HCT116 (cell line): Measurements from ENCODE around the gene PGGHG. TPM values are rescaled to one million over a fixed set of nuclear protein-coding genes. Genes with fewer than 3 reads are reported as not detected.

Experiments used
- ATAC-seq: fragments of 200-7000 bp; cut with Tn5 transposase; 2 replicates; pipeline ENCODE4 v1.9.1; 2020; ENCODE audit warnings: mild to moderate bottlenecking, moderate library complexity
- BruUV-seq: library from RNA; stranded (reverse); fragments of 400-500 nt; replicated peaks from 2 replicates; lab custom pipeline; 2021; lab: Mats Ljungman, UMichigan
- CTCF ChIA-PET: fragments of 300-600 bp; sonication (Branson Sonifier 250); formaldehyde crosslinking; loops from one replicate; lab custom pipeline; 2021; ENCODE audit warnings: antibody characterized with exemption; lab: Charles Lee
- POLR2A ChIA-PET: fragments of 300-600, 350-600 bp; sonication (Branson Sonifier 250); formaldehyde crosslinking; loops from one replicate; lab custom pipeline; 2021; ENCODE audit warnings: antibody characterized with exemption; lab: Charles Lee
- RAD21 ChIA-PET, 2 experiments: fragments of 300-600 bp; sonication (Branson Sonifier 250); formaldehyde crosslinking; loops; one replicate each; lab custom pipeline; 2023; ENCODE audit warnings: low total read pairs in 2 of 2; ENCODE audit not compliant: uncharacterized antibody in 2 of 2, unreplicated experiment in 2 of 2, low non-redundant PET in 1 of 2; lab: Charles Lee
- DNase-seq: peaks from one replicate; pipeline ENCODE4 v3.0.0-alpha.2; 2010; ENCODE audit warnings: low read depth, low spot score
- H2AFZ ChIP-seq: fragments of 200-600 bp; shearing (Covaris generic), sonication (generic); 2 replicates; pipeline ENCODE4 v1.6.1; 2017; ENCODE audit warnings: low read depth, mixed run types, mixed read lengths, antibody characterized with exemption, low read length; ENCODE audit not compliant: poor library complexity, severe bottlenecking
- H3K27ac ChIP-seq: 2 replicates; pipeline ENCODE4 v1.5.1; 2012; ENCODE audit warnings: low read depth, low read length
- H3K27me3 ChIP-seq: fragments of 200-600 bp; sonication (generic); 2 replicates; pipeline ENCODE4 v1.6.1; 2016; ENCODE audit warnings: mixed run types, low read length, mixed read lengths; ENCODE audit not compliant: insufficient read depth
- H3K36me3 ChIP-seq, 2 experiments: fragments of 200-500 bp in 1 of 2; fragments of 200-600 bp in 1 of 2; sonication (Bioruptor generic) in 1 of 2; sonication (generic) in 1 of 2; 2 replicates each; pipeline versions ENCODE4 v1.5.1 to v1.6.1; 2014 to 2016; ENCODE audit warnings: low read length in 2 of 2, inconsistent platforms in 1 of 2, mixed read lengths in 1 of 2, mixed run types in 1 of 2; ENCODE audit not compliant: insufficient read depth in 2 of 2, control insufficient read depth in 1 of 2
- H3K4me1 ChIP-seq, 2 experiments: fragments of 200-600 bp in 1 of 2; sonication (generic) in 1 of 2; 2 replicates each; pipeline versions ENCODE4 v1.5.1 to v1.6.1; 2012 to 2017; ENCODE audit warnings: low read length in 2 of 2, inconsistent platforms in 1 of 2, mild to moderate bottlenecking in 1 of 2, mixed read lengths in 1 of 2, mixed run types in 1 of 2, moderate library complexity in 1 of 2; ENCODE audit not compliant: insufficient read depth in 2 of 2, control insufficient read depth in 1 of 2
- H3K4me2 ChIP-seq: fragments of 200-600 bp; sonication (generic); 2 replicates; pipeline ENCODE4 v1.6.1; 2017; ENCODE audit warnings: mixed run types, low read length, mixed read lengths
- H3K4me3 ChIP-seq, 2 experiments: fragments of 200-600 bp in 1 of 2; sonication (generic) in 1 of 2; replicated peaks in 1 of 2; 2 replicates each; pipeline ENCODE4 v1.5.1; 2011 to 2016; ENCODE audit warnings: low read length in 2 of 2, control low read depth in 1 of 2, low read depth in 1 of 2, mild to moderate bottlenecking in 1 of 2, mixed read lengths in 1 of 2, mixed run types in 1 of 2
- H3K79me2 ChIP-seq: fragments of 200-600 bp; sonication (generic); 2 replicates; pipeline ENCODE4 v1.6.1; 2017; ENCODE audit warnings: mild to moderate bottlenecking, mixed run types, low read length, moderate library complexity, mixed read lengths; ENCODE audit not compliant: insufficient read depth
- H3K9ac ChIP-seq: fragments of 200-600 bp; sonication (generic); 2 replicates; pipeline ENCODE4 v1.6.1; 2016; ENCODE audit warnings: low read length, mixed read lengths
- H3K9me2 ChIP-seq: fragments of 200-600 bp; sonication (generic), shearing (Covaris generic); 2 replicates; pipeline ENCODE4 v1.6.1; 2017; ENCODE audit warnings: mixed run types, mild to moderate bottlenecking, moderate library complexity; ENCODE audit not compliant: insufficient read depth
- H3K9me3 ChIP-seq, 2 experiments: fragments of 200-500 bp in 1 of 2; fragments of 200-600 bp in 1 of 2; sonication (Bioruptor generic) in 1 of 2; sonication (generic) in 1 of 2; 2 replicates each; pipeline ENCODE4 v1.6.1; 2014 to 2017; ENCODE audit warnings: low read length in 2 of 2, mixed read lengths in 2 of 2, inconsistent platforms in 1 of 2, low read depth in 1 of 2, mild to moderate bottlenecking in 1 of 2, mixed run types in 1 of 2, moderate library complexity in 1 of 2; ENCODE audit not compliant: control insufficient read depth in 1 of 2, insufficient read depth in 1 of 2
- H4K20me1 ChIP-seq: fragments of 200-600 bp; sonication (generic), shearing (Covaris generic); 2 replicates; pipeline ENCODE4 v1.6.1; 2017; ENCODE audit warnings: mixed run types, mild to moderate bottlenecking, moderate library complexity; ENCODE audit not compliant: insufficient read depth
- ATF3 ChIP-seq: IDR thresholded peaks from 2 replicates; pipeline ENCODE4 v1.6.1; 2012
- CEBPB ChIP-seq: IDR thresholded peaks from 2 replicates; pipeline ENCODE4 v1.6.1; 2012; ENCODE audit warnings: low read depth
- EZH2phosphoT487 ChIP-seq: fragments of 200-600 bp; IDR thresholded peaks from 2 replicates; pipeline ENCODE4 v1.6.1; 2018; ENCODE audit warnings: antibody characterized with exemption, borderline replicate concordance
- FOSL1 ChIP-seq: IDR thresholded peaks from 2 replicates; pipeline ENCODE4 v1.6.1; 2012; ENCODE audit warnings: low read depth
- POLR2A ChIP-seq: IDR thresholded peaks from 2 replicates; pipeline ENCODE4 v1.7.0; 2011; ENCODE audit warnings: borderline replicate concordance; ENCODE audit not compliant: insufficient read depth, insufficient read length; ENCODE audit errors: extremely low read depth
- POLR2AphosphoS5 ChIP-seq: IDR thresholded peaks from 2 replicates; pipeline ENCODE4 v1.6.1; 2011; ENCODE audit warnings: mild to moderate bottlenecking, low read depth, low read length, moderate library complexity
- RAD21 ChIP-seq: IDR thresholded peaks from 2 replicates; pipeline ENCODE4 v1.6.1; 2012; ENCODE audit warnings: low read depth, mild to moderate bottlenecking
- REST ChIP-seq: IDR thresholded peaks from 2 replicates; pipeline ENCODE4 v1.6.1; 2012; ENCODE audit warnings: low read depth
- SIN3A ChIP-seq: IDR thresholded peaks from 2 replicates; pipeline ENCODE4 v1.6.1; 2012; ENCODE audit warnings: low read depth
- YY1 ChIP-seq: IDR thresholded peaks from 2 replicates; pipeline ENCODE4 v1.6.1; 2011; ENCODE audit warnings: low read length, low read depth, moderate library complexity, mild to moderate bottlenecking; ENCODE audit not compliant: insufficient replicate concordance; ENCODE audit errors: extremely low read depth
- ZBTB33 ChIP-seq: IDR thresholded peaks from 2 replicates; pipeline ENCODE4 v1.6.1; 2011; ENCODE audit warnings: mild to moderate bottlenecking, low read length, moderate library complexity; ENCODE audit not compliant: insufficient replicate concordance; ENCODE audit errors: extremely low read depth
- ZNF274 ChIP-seq: fragments of 200-500 bp; sonication (Bioruptor generic); IDR thresholded peaks from 2 replicates; pipeline ENCODE4 v1.6.1; 2014; ENCODE audit warnings: mild to moderate bottlenecking, low read depth, low read length, inconsistent platforms
- intact Hi-C: fragments of 100-400 bp; cut with micrococcal nuclease; formaldehyde crosslinking; loops from 2 replicates; pipeline ENCODE4 v1.10.0; 2022
- total RNA-seq: library from RNA; stranded (reverse); gene quantifications from one replicate; pipeline ENCODE4 v1.2.1, GENCODE V29; 2021; ENCODE audit not compliant: unreplicated experiment
- TF ChIP-seq, protein P1 (sequence below), 3 experiments: fragments of 200-600 bp in 1 of 3; sonication (generic) in 1 of 3; IDR thresholded peaks in 2 of 3; conservative IDR thresholded peaks in 1 of 3; 2 replicates each; pipeline ENCODE4 v1.5.1; 2012 to 2017; ENCODE audit warnings: low read depth in 2 of 3, low read length in 2 of 3, antibody characterized with exemption in 1 of 3, borderline replicate concordance in 1 of 3, control low read depth in 1 of 3, mild to moderate bottlenecking in 1 of 3, mixed read lengths in 1 of 3, mixed run types in 1 of 3, moderate library complexity in 1 of 3; ENCODE audit not compliant: insufficient read depth in 1 of 3

PGGHG gene
- total RNA-seq, 1 experiment from 2014 or later: 57.5 TPM

- peaks cover 0 to 5% of the 10 kb centered on the region in 2 experiments; a peak in 3 of 4 replicates for H3K36me3 ChIP-seq
- no peak overlapping the region for H3K4me3 ChIP-seq
- H3K79me2 ChIP-seq: no peaks in the 10 kb centered on the region
- intact Hi-C loops: no loop called here
- H3K9me3 ChIP-seq: no peaks in the 10 kb centered on the region
- no peak overlapping the region for H3K4me2 ChIP-seq
- DNase-seq (no peak), ATAC-seq (no peak)
- no peaks in the 10 kb centered on the region for H3K9me2 ChIP-seq
- peaks cover 0 to 3% of the 10 kb centered on the region in 2 experiments; a peak in 1 of 4 replicates for H3K4me1 ChIP-seq
- no peak overlapping the region for H2AFZ ChIP-seq
- H3K9ac ChIP-seq: no peak overlapping the region
- BruUV-seq: no TSS peak
- RAD21 ChIA-PET: no interaction called here
- no peak overlapping the region for H3K27ac ChIP-seq
- H3K27me3 ChIP-seq: no peaks in the 10 kb centered on the region
- H4K20me1 ChIP-seq: no peaks in the 10 kb centered on the region
- TF ChIP-seq FOSL1: no peak
- no peak for TF ChIP-seq ZNF274
- TF ChIP-seq RAD21: no peak
- TF ChIP-seq REST: no peak
- TF ChIP-seq CEBPB: no peak
- TF ChIP-seq ATF3: no peak
- TF ChIP-seq YY1: no peak
- no peak for TF ChIP-seq POLR2AphosphoS5
- TF ChIP-seq, protein P1, sequence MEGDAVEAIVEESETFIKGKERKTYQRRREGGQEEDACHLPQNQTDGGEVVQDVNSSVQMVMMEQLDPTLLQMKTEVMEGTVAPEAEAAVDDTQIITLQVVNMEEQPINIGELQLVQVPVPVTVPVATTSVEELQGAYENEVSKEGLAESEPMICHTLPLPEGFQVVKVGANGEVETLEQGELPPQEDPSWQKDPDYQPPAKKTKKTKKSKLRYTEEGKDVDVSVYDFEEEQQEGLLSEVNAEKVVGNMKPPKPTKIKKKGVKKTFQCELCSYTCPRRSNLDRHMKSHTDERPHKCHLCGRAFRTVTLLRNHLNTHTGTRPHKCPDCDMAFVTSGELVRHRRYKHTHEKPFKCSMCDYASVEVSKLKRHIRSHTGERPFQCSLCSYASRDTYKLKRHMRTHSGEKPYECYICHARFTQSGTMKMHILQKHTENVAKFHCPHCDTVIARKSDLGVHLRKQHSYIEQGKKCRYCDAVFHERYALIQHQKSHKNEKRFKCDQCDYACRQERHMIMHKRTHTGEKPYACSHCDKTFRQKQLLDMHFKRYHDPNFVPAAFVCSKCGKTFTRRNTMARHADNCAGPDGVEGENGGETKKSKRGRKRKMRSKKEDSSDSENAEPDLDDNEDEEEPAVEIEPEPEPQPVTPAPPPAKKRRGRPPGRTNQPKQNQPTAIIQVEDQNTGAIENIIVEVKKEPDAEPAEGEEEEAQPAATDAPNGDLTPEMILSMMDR (IDR thresholded peaks at IDR 0.05 in 2 of 3, conservative IDR thresholded peaks at IDR 0.05 in 1 of 3; ENCODE audit: borderline replicate concordance in 1 of 3, insufficient read depth in 1 of 3, low read depth in 2 of 3, low read length in 2 of 3): no peak
- no peak for TF ChIP-seq ZBTB33
- TF ChIP-seq EZH2phosphoT487: no peak
- no peak for TF ChIP-seq SIN3A
- no peak for TF ChIP-seq POLR2A
- POLR2A ChIA-PET: no interaction called here
- CTCF ChIA-PET: no interaction called here
Observed at GRCh38 chr11:296171-297050, 7.5 kb downstream of the PGGHG start.
